Loucy (cell line): ENCODE results near the gene UFD1.
A peak's percentile ranks its signal among the peaks of the same experiment; 100 is the strongest.

Experiments used
- H2AFZ ChIP-seq: fragments of 200-600 bp; sonication (generic); 2 replicates; pipeline ENCODE4 v1.6.0; 2016; ENCODE audit warnings: antibody characterized with exemption, mild to moderate bottlenecking, low read length, moderate library complexity
- H3F3A ChIP-seq: fragments of 200-600 bp; 2 replicates; pipeline ENCODE4 v1.6.0; 2016; ENCODE audit warnings: antibody characterized with exemption, low read depth, mild to moderate bottlenecking
- H3K27me3 ChIP-seq: fragments of 200-600 bp; sonication (generic); 2 replicates; pipeline ENCODE4 v1.6.1; 2014; ENCODE audit warnings: low read length, mild to moderate bottlenecking; ENCODE audit not compliant: insufficient read depth, poor library complexity, severe bottlenecking
- H3K36me3 ChIP-seq: fragments of 200-600 bp; sonication (generic); 2 replicates; pipeline ENCODE4 v1.6.1; 2016; ENCODE audit warnings: low read length; ENCODE audit not compliant: insufficient read depth
- H3K4me1 ChIP-seq: fragments of 200-600 bp; sonication (generic); 2 replicates; pipeline ENCODE4 v1.5.1; 2014; ENCODE audit warnings: low read length, mild to moderate bottlenecking; ENCODE audit not compliant: insufficient read depth, poor library complexity, severe bottlenecking
- H3K4me2 ChIP-seq: fragments of 200-600 bp; sonication (generic); 2 replicates; pipeline ENCODE4 v1.6.0; 2014; ENCODE audit warnings: antibody characterized with exemption, low read length, low read depth, mild to moderate bottlenecking; ENCODE audit not compliant: poor library complexity, severe bottlenecking
- H3K4me3 ChIP-seq: fragments of 200-600 bp; sonication (generic); 2 replicates; pipeline ENCODE4 v1.5.1; 2014; ENCODE audit warnings: low read length, mild to moderate bottlenecking, mixed read lengths; ENCODE audit not compliant: poor library complexity, severe bottlenecking
- H3K79me2 ChIP-seq: fragments of 200-600 bp; sonication (generic); 2 replicates; pipeline ENCODE4 v1.6.1; 2014; ENCODE audit warnings: low read length; ENCODE audit not compliant: insufficient read depth
- H3K9ac ChIP-seq: fragments of 200-600 bp; sonication (generic); 2 replicates; pipeline ENCODE4 v1.6.0; 2014; ENCODE audit warnings: mild to moderate bottlenecking, low read depth, low read length, moderate library complexity; ENCODE audit not compliant: poor library complexity, severe bottlenecking
- H3K9me2 ChIP-seq: fragments of 200-600 bp; sonication (generic); replicated peaks from 2 replicates; pipeline ENCODE4 v1.6.1; 2016; ENCODE audit warnings: low read depth, low read length, mixed read lengths
- H3K9me3 ChIP-seq: fragments of 200-600 bp; sonication (generic); 2 replicates; pipeline ENCODE4 v1.6.1; 2014; ENCODE audit warnings: mild to moderate bottlenecking, antibody characterized with exemption, low read length, low read depth; ENCODE audit not compliant: insufficient read depth
- H4K20me1 ChIP-seq: fragments of 200-600 bp; sonication (generic); 2 replicates; pipeline ENCODE4 v1.6.0; 2014; ENCODE audit warnings: antibody characterized with exemption, low read length, mild to moderate bottlenecking; ENCODE audit not compliant: insufficient read depth, poor library complexity, severe bottlenecking
- EZH2phosphoT487 ChIP-seq: fragments of 200-600 bp; IDR thresholded peaks from 2 replicates; pipeline ENCODE4 v1.6.1; 2018; ENCODE audit warnings: antibody characterized with exemption, mild to moderate bottlenecking, moderate library complexity, borderline replicate concordance
- TF ChIP-seq, protein P1 (sequence below): fragments of 200-600 bp; sonication (generic); conservative IDR thresholded peaks from 2 replicates; pipeline ENCODE4 v1.5.1; 2014; ENCODE audit warnings: mild to moderate bottlenecking, antibody characterized with exemption, low read length

The UFD1 gene

DNA sequence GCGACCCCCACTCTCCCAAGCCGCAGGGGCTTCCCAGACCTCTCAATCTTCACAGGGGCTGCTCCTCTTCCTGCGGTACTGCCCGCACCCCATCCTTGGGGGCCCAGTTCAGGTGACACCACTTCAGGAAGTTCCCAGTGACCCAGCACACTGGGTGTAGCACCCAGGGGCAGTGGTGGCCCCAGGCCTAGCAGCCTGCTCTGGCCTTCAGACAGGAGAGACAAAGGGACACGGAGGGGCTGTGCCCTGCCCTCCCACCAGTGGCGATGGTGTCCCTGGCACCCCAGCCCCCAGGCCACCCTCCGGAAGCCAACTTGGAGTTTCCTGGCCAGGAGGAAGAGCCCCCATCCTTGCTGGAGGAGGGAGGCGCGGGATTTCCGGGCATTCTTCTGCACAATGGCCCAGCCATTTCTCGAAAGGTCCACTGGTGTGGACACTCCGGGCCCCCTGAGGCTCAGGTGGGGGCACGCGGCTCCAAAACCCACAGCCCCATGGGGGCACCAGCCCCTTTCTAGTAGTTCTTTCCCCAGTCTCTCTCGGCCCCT lies 46.2 kb upstream of the UFD1 start:
- Histone ChIP-seq H3K79me2 (peaks cover 53% of the 10 kb centered on the region), H3K9me2 (no peaks in the 10 kb centered on the region), H3K36me3 (no peaks in the 10 kb centered on the region), H3K4me1 (peaks cover 45% of the 10 kb centered on the region), H3F3A (0 out of 2 replicates have a peak, but pooled peaks cover 4% of the 10 kb centered on the region), H3K9me3 (no peaks in the 10 kb centered on the region), H3K9ac (peak overlapping the region; percentile 96), H3K4me2 (peak overlapping the region; percentile 72), H4K20me1 (peaks cover 38% of the 10 kb centered on the region), H2AFZ (no peak overlapping the region), H3K4me3 (peak overlapping the region; percentile 79), H3K27me3 (peaks cover 13% of the 10 kb centered on the region)
- TF ChIP-seq EZH2phosphoT487: no peak
- TF ChIP-seq, protein P1, sequence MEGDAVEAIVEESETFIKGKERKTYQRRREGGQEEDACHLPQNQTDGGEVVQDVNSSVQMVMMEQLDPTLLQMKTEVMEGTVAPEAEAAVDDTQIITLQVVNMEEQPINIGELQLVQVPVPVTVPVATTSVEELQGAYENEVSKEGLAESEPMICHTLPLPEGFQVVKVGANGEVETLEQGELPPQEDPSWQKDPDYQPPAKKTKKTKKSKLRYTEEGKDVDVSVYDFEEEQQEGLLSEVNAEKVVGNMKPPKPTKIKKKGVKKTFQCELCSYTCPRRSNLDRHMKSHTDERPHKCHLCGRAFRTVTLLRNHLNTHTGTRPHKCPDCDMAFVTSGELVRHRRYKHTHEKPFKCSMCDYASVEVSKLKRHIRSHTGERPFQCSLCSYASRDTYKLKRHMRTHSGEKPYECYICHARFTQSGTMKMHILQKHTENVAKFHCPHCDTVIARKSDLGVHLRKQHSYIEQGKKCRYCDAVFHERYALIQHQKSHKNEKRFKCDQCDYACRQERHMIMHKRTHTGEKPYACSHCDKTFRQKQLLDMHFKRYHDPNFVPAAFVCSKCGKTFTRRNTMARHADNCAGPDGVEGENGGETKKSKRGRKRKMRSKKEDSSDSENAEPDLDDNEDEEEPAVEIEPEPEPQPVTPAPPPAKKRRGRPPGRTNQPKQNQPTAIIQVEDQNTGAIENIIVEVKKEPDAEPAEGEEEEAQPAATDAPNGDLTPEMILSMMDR: no peak

GRCh38 chr22:19524170-19525115 lies 45.5 kb upstream of the UFD1 start, which contains the start of gene CLDN5:
Gene CLDN5 (minus strand): TSS chr22:19524410. CDS start chr22:19524255, 155 bp downstream.
- no peaks in the 10 kb centered on the region for H3K9me2 ChIP-seq
- H4K20me1 ChIP-seq: peaks cover 41% of the 10 kb centered on the region
- peaks cover 60% of the 10 kb centered on the region for H3K79me2 ChIP-seq
- H3K36me3 ChIP-seq: no peaks in the 10 kb centered on the region
- 0 out of 2 replicates have a peak, but pooled peaks cover 4% of the 10 kb centered on the region for H3F3A ChIP-seq
- peak within 1 kb of the TSS; percentile 23; the same call in 1 of the 2 replicates for H2AFZ ChIP-seq
- no peaks in the 10 kb centered on the region for H3K9me3 ChIP-seq
- peaks cover 52% of the 10 kb centered on the region for H3K4me1 ChIP-seq
- peak within 1 kb of the TSS; percentile 96 for H3K9ac ChIP-seq
- H3K4me2 ChIP-seq: peak within 1 kb of the TSS; percentile 87
- H3K27me3 ChIP-seq: peaks cover 13% of the 10 kb centered on the region
- no peak for TF ChIP-seq EZH2phosphoT487
- TF ChIP-seq, protein P1: no peak
- peak within 1 kb of the TSS; percentile 79 for H3K4me3 ChIP-seq

DNA sequence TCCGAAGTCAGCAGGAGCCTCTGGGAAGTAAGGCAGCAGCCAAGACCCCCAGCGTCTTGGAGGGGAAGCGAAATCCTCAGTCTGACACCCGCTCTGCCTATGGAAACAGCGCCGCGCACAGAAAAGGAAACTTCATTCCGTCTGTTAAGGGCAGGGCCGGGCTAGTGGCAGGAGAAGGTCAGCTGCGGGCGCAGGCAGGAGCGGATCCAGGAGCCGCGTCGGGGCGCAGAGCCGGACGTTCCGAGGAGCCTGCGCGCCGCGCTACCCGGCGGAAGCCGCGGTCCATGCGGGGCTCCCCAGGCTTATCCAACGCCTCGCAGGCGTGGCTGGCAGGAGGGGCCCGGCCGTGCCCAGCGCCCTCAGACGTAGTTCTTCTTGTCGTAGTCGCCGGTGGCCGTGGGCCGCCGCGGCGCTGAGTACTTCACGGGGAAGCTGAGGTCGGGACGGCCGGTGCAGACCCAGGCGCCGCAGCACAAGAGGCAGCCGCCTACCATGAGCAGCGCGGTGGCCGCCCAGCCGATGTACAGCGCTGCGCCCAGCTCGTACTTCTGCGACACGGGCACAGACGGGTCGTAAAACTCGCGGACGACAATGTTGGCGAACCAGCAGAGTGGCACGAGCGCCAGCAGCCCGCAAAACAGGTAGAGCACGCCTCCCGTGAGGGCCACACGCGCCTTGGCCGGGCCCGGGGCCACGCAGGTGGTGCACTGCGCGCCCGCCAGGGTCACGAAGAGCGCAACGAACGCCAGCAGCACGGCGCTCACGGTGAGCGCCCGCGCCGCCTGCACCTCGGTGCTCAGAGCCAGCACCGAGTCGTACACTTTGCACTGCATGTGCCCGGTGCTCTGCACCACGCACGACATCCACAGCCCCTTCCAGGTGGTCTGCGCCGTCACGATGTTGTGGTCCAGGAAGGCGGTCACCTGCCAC lies 44.5 kb upstream of the UFD1 start:
- Histone ChIP-seq H3K4me3 (peak overlapping the region; percentile 79), H3K4me2 (peak overlapping the region; percentile 87)

More for the DNA sequence above, 44.5 kb upstream of the UFD1 start:
- Histone ChIP-seq H3K9me2 (no peaks in the 10 kb centered on the region), H3K4me1 (peaks cover 52% of the 10 kb centered on the region), H3K79me2 (peaks cover 62% of the 10 kb centered on the region), H3K9me3 (no peaks in the 10 kb centered on the region), H3K27me3 (peaks cover 13% of the 10 kb centered on the region), H3K36me3 (no peaks in the 10 kb centered on the region; the same call in 1 of the 2 replicates), H4K20me1 (peaks cover 41% of the 10 kb centered on the region), H2AFZ (no peak overlapping the region), H3K9ac (peak overlapping the region; percentile 96), H3F3A (0 out of 2 replicates have a peak, but pooled peaks cover 4% of the 10 kb centered on the region)
- TF ChIP-seq, protein P1: no peak; the same call in 1 of the 2 replicates
- TF ChIP-seq EZH2phosphoT487: no peak
